Measurements from ENCODE around the gene SRBD1.

The SRBD1 gene

DNA sequence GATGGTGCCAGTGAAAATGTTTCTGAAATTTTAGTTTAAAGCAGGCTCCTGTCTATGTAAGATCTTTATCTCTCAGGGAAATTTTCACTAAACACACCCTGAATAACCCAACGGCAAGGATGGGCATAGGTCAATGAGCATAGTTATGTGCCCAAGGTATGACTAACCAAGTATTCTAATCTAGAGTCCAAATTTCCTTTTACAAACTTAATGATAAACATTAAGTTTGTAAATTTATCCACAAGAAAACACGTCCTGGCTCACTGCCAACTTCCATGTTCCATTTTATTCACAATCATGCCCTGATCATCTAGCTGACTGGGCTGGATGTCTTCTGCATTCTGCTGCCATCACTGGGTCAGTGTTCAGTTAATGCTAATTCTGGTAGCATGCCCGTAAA lies 151.2 kb downstream of the SRBD1 start:
- H3K4me3 ChIP-seq (ENCODE audit: low read depth, low read length): no peak overlapping the region
- TF ChIP-seq, protein P1, sequence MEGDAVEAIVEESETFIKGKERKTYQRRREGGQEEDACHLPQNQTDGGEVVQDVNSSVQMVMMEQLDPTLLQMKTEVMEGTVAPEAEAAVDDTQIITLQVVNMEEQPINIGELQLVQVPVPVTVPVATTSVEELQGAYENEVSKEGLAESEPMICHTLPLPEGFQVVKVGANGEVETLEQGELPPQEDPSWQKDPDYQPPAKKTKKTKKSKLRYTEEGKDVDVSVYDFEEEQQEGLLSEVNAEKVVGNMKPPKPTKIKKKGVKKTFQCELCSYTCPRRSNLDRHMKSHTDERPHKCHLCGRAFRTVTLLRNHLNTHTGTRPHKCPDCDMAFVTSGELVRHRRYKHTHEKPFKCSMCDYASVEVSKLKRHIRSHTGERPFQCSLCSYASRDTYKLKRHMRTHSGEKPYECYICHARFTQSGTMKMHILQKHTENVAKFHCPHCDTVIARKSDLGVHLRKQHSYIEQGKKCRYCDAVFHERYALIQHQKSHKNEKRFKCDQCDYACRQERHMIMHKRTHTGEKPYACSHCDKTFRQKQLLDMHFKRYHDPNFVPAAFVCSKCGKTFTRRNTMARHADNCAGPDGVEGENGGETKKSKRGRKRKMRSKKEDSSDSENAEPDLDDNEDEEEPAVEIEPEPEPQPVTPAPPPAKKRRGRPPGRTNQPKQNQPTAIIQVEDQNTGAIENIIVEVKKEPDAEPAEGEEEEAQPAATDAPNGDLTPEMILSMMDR (IDR thresholded peaks at IDR 0.05; ENCODE audit: low read depth, low read length, missing control alignments): no peak
- no peak for DNase-seq (ENCODE audit: low read depth)

DNA sequence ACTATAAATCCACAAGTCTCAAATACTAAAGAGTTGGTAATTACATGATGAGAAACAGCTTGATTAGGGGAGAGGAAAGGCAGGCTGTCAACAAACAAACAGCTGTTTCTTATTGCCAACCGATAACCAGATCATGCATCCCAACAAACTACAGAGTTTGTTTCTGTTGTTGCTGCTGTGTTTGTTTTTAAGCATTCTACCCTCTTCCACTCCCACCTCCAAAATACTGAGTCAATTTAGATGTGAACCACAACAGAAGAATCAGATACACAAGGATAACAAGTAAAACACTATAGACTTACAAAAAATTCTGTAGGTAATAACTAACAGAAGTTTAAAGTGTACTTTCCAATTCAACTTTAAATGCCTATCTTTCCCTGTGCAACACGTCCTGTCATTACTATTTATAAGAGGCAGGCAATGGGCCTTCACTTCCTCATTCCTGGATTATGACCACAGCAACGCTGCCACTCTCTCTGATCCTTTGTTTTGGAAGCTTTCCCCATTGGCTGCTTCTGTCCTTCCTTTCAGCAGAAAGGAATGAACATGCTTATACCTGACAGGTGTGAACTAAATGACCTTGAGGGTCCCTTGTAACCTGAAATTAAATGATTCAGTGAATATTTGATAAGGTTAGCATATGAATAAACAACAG lies 152.0 kb downstream of the SRBD1 start:
- peak; percentile 28 for DNase-seq (ENCODE audit: low read depth)
- in situ Hi-C loops (cut with HindIII; ENCODE audit: low sequenced_read_pairs): loop anchor here (5.0 kb wide), 1 partner anchor 52 kb away; no protein-coding TSS in a partner anchor

More for the DNA sequence above, 151.2 kb downstream of the SRBD1 start:
- in situ Hi-C loops (cut with HindIII; ENCODE audit: low sequenced_read_pairs): loop anchor here (5.0 kb wide), 1 partner anchor 53 kb away; no protein-coding TSS in a partner anchor

DNA sequence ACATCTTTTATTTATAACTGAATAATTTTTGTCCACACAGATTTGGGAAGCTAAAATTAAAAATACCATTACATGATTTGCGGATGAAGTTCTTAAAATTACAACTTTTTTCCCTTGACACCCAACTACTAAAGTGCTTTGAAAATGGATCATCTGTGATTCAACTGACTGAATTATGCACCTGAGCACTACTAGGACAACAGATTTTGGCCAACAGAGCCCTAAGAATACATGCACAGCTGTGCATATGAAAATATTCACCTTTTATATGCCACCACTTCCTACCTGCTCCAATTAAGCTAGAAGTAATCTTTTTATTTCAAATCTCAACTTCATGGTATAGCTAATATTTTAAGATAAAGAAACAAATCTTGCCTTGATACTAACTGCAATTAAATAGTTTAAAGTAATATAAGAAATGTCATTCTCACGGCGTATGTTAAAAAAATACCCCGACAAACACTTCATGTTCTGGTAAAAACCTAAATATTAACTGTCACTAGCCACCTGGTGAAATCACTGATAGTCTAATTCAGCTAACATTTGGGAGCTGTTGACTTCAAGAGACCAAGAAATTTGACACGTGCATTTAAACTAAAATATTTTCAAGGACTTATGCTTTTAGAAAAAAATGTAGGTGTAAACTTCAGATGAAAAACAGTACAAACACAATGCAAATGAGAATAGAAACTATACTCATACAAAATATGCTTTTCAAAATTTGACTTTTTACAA lies 153.7 kb downstream of the SRBD1 start:
- in situ Hi-C loops (cut with HindIII; ENCODE audit: low sequenced_read_pairs): loop anchor here (5.0 kb wide), 1 partner anchor 50 kb away; no protein-coding TSS in a partner anchor
- TF ChIP-seq, protein P1 (IDR thresholded peaks at IDR 0.05; ENCODE audit: low read depth, low read length, missing control alignments): no peak
- no peak for DNase-seq (ENCODE audit: low read depth)
- no peak overlapping the region for H3K4me3 ChIP-seq (ENCODE audit: low read depth, low read length)

More for the DNA sequence above, 152.0 kb downstream of the SRBD1 start:
- TF ChIP-seq, protein P1 (IDR thresholded peaks at IDR 0.05; ENCODE audit: low read depth, low read length, missing control alignments): no peak
- no peak overlapping the region for H3K4me3 ChIP-seq (ENCODE audit: low read depth, low read length)

DNA sequence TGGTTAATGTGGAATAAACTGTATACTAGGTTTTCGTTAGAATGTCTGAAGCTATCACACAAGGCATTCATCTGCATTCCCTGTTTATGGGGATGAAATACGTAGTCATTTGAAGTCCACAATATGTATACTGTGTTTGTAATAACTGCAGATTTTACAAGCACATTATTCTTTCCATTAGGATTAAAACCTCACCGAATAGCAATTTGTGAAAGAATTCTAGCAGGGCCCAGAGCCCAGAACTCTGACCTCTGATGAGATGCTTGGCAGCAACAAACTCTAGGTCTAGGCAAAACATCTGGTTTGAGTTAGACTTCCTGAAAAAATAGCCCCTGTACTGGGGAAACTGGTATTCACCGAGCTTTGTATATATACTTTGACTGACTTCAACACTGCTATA lies 158.2 kb downstream of the SRBD1 start:
- in situ Hi-C loops (cut with HindIII; ENCODE audit: low sequenced_read_pairs): no loop called here
- TF ChIP-seq, protein P1 (IDR thresholded peaks at IDR 0.05; ENCODE audit: low read depth, low read length, missing control alignments): no peak
- peak; percentile 83 for DNase-seq (ENCODE audit: low read depth)
- no peak overlapping the region for H3K4me3 ChIP-seq (ENCODE audit: low read depth, low read length)

DNA sequence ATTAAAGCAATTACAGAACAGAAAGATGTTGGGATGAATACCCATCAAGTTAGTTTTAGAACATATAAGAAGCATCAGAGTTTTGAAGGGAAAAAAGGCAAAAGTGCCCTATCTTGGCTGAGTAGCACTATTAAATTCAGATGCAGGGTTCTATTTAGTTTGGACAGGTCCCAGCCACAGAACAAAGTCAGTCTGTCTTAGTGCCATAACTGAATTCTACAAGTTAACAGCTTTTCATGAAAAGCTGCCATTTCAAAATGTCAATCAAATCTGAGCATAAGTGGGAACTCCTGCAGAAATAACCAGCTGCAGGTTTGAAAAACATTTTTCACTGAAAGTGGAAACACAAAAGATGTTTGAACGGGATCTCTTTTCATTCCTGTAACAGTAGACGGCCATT lies 160.4 kb downstream of the SRBD1 start:
- in situ Hi-C loops (cut with HindIII; ENCODE audit: low sequenced_read_pairs): no loop called here
- no peak for DNase-seq (ENCODE audit: low read depth)
- H3K4me3 ChIP-seq (ENCODE audit: low read depth, low read length): no peak overlapping the region
- TF ChIP-seq, protein P1 (IDR thresholded peaks at IDR 0.05; ENCODE audit: low read depth, low read length, missing control alignments): no peak

DNA sequence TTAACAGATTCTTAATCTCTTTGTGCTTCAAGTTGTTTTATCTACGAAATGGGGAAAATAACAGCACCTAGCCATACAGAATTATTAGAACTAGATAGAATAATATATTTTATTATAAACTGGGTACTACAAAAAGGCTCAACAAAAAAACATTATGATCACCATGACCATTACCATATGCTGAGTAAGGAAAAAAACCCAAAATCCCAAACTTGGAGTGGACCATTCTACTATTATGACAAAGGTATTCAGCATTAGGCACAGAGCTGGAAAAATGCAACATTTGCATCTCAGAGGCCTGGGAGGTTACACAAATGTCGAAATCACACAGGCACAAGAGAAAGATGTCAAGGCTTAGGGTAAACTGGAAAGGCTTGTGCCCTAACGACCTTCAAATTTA lies 162.8 kb downstream of the SRBD1 start:
- DNase-seq (ENCODE audit: low read depth): no peak
- in situ Hi-C loops (cut with HindIII; ENCODE audit: low sequenced_read_pairs): no loop called here
- no peak overlapping the region for H3K4me3 ChIP-seq (ENCODE audit: low read depth, low read length)
- TF ChIP-seq, protein P1 (IDR thresholded peaks at IDR 0.05; ENCODE audit: low read depth, low read length, missing control alignments): no peak

Data from astrocyte of the cerebellum (primary cell).